ENCODE data around the gene FARS2. TPM values are rescaled to one million over a fixed set of nuclear protein-coding genes. Genes with fewer than 3 reads are reported as not detected.
A peak's percentile ranks its signal among the peaks of the same experiment; 100 is the strongest.

The FARS2 gene
- polyA plus RNA-seq, 1 donor (not counting 4 experiments of a cell fraction or from before 2014, with no cell fraction given), result 21.3 TPM

DNA sequence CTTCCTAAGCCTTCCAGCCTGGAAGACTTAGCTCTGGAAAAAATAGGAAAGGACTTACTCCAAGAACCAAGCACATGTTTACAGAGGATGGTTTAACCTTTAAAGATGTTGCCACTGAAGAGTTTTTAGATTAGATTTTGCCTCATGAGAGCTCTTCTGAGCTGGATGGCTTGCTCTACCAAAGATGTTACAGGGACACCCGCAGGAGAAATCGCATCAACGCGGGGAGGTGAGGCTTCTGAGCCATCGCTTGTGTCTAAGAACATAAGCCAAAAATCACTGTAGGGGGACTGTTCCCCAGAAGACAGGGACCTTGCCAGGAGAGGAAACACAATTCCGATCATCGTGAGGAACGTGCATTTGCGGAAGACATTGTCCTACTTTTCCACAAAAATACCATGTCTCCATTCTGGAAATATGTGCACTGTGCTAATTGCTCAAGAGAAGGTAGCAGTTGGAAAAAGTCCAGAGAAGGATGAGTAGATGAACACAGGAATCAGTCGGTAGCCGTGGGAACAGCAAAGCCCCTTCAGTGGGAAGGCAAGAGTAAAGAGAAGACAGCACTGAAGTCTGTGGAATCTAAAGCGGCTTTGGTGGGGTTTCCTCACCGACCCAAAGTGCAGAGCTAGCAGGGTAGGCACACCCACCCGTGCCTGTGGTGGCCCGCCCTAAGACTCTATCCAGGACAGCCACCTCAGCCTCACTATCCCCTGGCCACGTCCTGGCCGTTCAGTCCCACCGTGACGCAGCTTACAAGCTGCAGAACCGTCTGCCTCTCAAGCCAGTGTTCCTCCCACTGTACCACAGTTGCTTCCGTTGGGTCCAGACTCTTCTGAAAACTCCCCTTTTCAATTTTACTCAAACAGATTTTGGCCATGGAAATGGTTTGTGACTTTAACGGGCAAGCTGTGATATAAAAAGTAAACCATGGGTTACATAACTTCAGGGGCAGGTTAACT is 410.6 kb downstream of the FARS2 start:
- no peak overlapping the region for H3K4me3 ChIP-seq (ENCODE audit: control insufficient read depth in 2 of 3, extremely low read depth in 1 of 3, insufficient read depth in 2 of 3, low read depth in 1 of 3, low read length in 3 of 3)
- H3K9ac ChIP-seq (ENCODE audit: control insufficient read depth, extremely low read depth, insufficient read depth, low read length), result peak overlapping the region; percentile 60
- H3K79me2 ChIP-seq (ENCODE audit: control insufficient read depth, insufficient read depth, low read length), result no peaks in the 10 kb centered on the region
- dilution Hi-C loops (cut with MboI; ENCODE audit: extremely low pct_ligation_motif_present, low sequenced_read_pairs), result no loop called here
- H2AFZ ChIP-seq (ENCODE audit: control insufficient read depth, low read length), result peak overlapping the region; percentile 34
- H3K36me3 ChIP-seq (ENCODE audit: control insufficient read depth in 2 of 2, extremely low read depth in 1 of 2, insufficient read depth in 2 of 2, low read length in 2 of 2), result no peaks in the 10 kb centered on the region
- FAIRE-seq (no peak), DNase-seq (ENCODE audit: low read depth, low spot score) (no peak)
- H4K20me1 ChIP-seq (ENCODE audit: control insufficient read depth, extremely low read depth, insufficient read depth, low read length), result no peaks in the 10 kb centered on the region
- H3K9me3 ChIP-seq (ENCODE audit: control insufficient read depth, low read depth, low read length), result no peaks in the 10 kb centered on the region
- peaks cover 45% of the 10 kb centered on the region for H3K4me1 ChIP-seq (ENCODE audit: control insufficient read depth, extremely low read depth, insufficient read depth, low read length)
- H3K27ac ChIP-seq (ENCODE audit: control insufficient read depth, insufficient read depth, low read length), result peak overlapping the region; percentile 90
- H3K9me1 ChIP-seq (ENCODE audit: control insufficient read depth, extremely low read depth, insufficient read depth, low read length), result no peaks in the 10 kb centered on the region
- H3K4me2 ChIP-seq (ENCODE audit: control insufficient read depth, extremely low read depth, insufficient read depth, low read depth, low read length), result peak overlapping the region; percentile 68
- no peaks in the 10 kb centered on the region for H3K27me3 ChIP-seq (ENCODE audit: control insufficient read depth, extremely low read depth, insufficient read depth, low read length)
- TF ChIP-seq CTCF (optimal IDR thresholded peaks at IDR 0.05 in 1 of 3, IDR thresholded peaks at IDR 0.05 in 1 of 3, conservative IDR thresholded peaks at IDR 0.05 in 1 of 3; ENCODE audit: extremely low read depth in 1 of 3, insufficient read depth in 2 of 3, low read length in 3 of 3), result peak in 1 of 3 experiments; percentile 9
- no peak for TF ChIP-seq EZH2 (IDR thresholded peaks at IDR 0.05; ENCODE audit: low read length)

GRCh38 chr6:5672581-5673011 is 411.3 kb downstream of the FARS2 start:
- Histone ChIP-seq H3K4me2 (ENCODE audit: control insufficient read depth, extremely low read depth, insufficient read depth, low read depth, low read length) (peak overlapping the region; percentile 49), H3K36me3 (ENCODE audit: control insufficient read depth in 2 of 2, extremely low read depth in 1 of 2, insufficient read depth in 2 of 2, low read length in 2 of 2) (no peaks in the 10 kb centered on the region), H3K79me2 (ENCODE audit: control insufficient read depth, insufficient read depth, low read length) (no peaks in the 10 kb centered on the region), H3K4me1 (ENCODE audit: control insufficient read depth, extremely low read depth, insufficient read depth, low read length) (peaks cover 51% of the 10 kb centered on the region), H3K9me1 (ENCODE audit: control insufficient read depth, extremely low read depth, insufficient read depth, low read length) (no peaks in the 10 kb centered on the region), H3K9me3 (ENCODE audit: control insufficient read depth, low read depth, low read length) (no peaks in the 10 kb centered on the region), H3K4me3 (ENCODE audit: control insufficient read depth in 2 of 3, extremely low read depth in 1 of 3, insufficient read depth in 2 of 3, low read depth in 1 of 3, low read length in 3 of 3) (no peak overlapping the region), H3K9ac (ENCODE audit: control insufficient read depth, extremely low read depth, insufficient read depth, low read length) (peak overlapping the region; percentile 16), H3K27ac (ENCODE audit: control insufficient read depth, insufficient read depth, low read length) (peak overlapping the region; percentile 90), H3K27me3 (ENCODE audit: control insufficient read depth, extremely low read depth, insufficient read depth, low read length) (no peaks in the 10 kb centered on the region), H2AFZ (ENCODE audit: control insufficient read depth, low read length) (no peak overlapping the region), H4K20me1 (ENCODE audit: control insufficient read depth, extremely low read depth, insufficient read depth, low read length) (no peaks in the 10 kb centered on the region)
- DNase-seq (ENCODE audit: low read depth, low spot score), result no peak
- TF ChIP-seq EZH2 (IDR thresholded peaks at IDR 0.05; ENCODE audit: low read length) (no peak), CTCF (optimal IDR thresholded peaks at IDR 0.05 in 1 of 3, IDR thresholded peaks at IDR 0.05 in 1 of 3, conservative IDR thresholded peaks at IDR 0.05 in 1 of 3; ENCODE audit: extremely low read depth in 1 of 3, insufficient read depth in 2 of 3, low read length in 3 of 3) (no peak)
- dilution Hi-C loops (cut with MboI; ENCODE audit: extremely low pct_ligation_motif_present, low sequenced_read_pairs), result no loop called here
- peak; percentile 84 for FAIRE-seq
